Keratinocyte (primary cell): Measurements from ENCODE around the gene MRO. TPM values are rescaled to one million over a fixed set of nuclear protein-coding genes. Genes with fewer than 3 reads are reported as not detected.

Experiments
- DNase-seq: peaks from one replicate; pipeline ENCODE4 v3.0.0-alpha.2; 2011; ENCODE audit warnings: low read depth, missing footprints, low spot score
- FAIRE-seq: peaks from 2 replicates; lab custom pipeline; 2011; peaks lifted over from hg19 to GRCh38; lab: Jason Lieb, UNC
- H2AFZ ChIP-seq: 2 replicates; pipeline ENCODE4 v1.6.0; 2012; ENCODE audit warnings: low read length, control low read depth, inconsistent platforms; ENCODE audit not compliant: control insufficient read depth
- H3K27ac ChIP-seq: 2 replicates; pipeline ENCODE4 v1.5.1; 2011; ENCODE audit warnings: low read length; ENCODE audit not compliant: control insufficient read depth, insufficient read depth
- H3K27me3 ChIP-seq: 3 replicates; pipeline ENCODE4 v1.6.0; 2011; ENCODE audit warnings: low read length; ENCODE audit not compliant: control insufficient read depth, insufficient read depth; ENCODE audit errors: extremely low read depth
- H3K36me3 ChIP-seq, 2 experiments: 2 replicates in 1 of 2; 3 replicates in 1 of 2; pipeline ENCODE4 v1.5.1; 2011; ENCODE audit warnings: low read length in 2 of 2, mild to moderate bottlenecking in 1 of 2; ENCODE audit not compliant: control insufficient read depth in 2 of 2, insufficient read depth in 2 of 2; ENCODE audit errors: extremely low read depth in 1 of 2
- H3K4me1 ChIP-seq: 3 replicates; pipeline ENCODE4 v1.5.1; 2011; ENCODE audit warnings: low read length; ENCODE audit not compliant: control insufficient read depth, insufficient read depth; ENCODE audit errors: extremely low read depth
- H3K4me2 ChIP-seq: 3 replicates; pipeline ENCODE4 v1.6.0; 2011; ENCODE audit warnings: low read depth, low read length; ENCODE audit not compliant: control insufficient read depth, insufficient read depth; ENCODE audit errors: extremely low read depth
- H3K4me3 ChIP-seq, 3 experiments: fragments of 200-600 bp in 1 of 3; sonication (generic) in 1 of 3; 2 replicates in 2 of 3; 3 replicates in 1 of 3; pipeline ENCODE4 v1.5.1; 2011 to 2016; ENCODE audit warnings: low read length in 3 of 3, mild to moderate bottlenecking in 3 of 3, control low read depth in 2 of 3, inconsistent platforms in 1 of 3, low read depth in 1 of 3, mixed read lengths in 1 of 3, mixed run types in 1 of 3, moderate library complexity in 1 of 3; ENCODE audit not compliant: control insufficient read depth in 2 of 3, insufficient read depth in 2 of 3; ENCODE audit errors: extremely low read depth in 1 of 3
- H3K79me2 ChIP-seq: 2 replicates; pipeline ENCODE4 v1.6.0; 2012; ENCODE audit warnings: low read length; ENCODE audit not compliant: control insufficient read depth, insufficient read depth
- H3K9ac ChIP-seq: 3 replicates; pipeline ENCODE4 v1.6.0; 2011; ENCODE audit warnings: low read length; ENCODE audit not compliant: control insufficient read depth, insufficient read depth; ENCODE audit errors: extremely low read depth
- H3K9me1 ChIP-seq: 3 replicates; pipeline ENCODE4 v1.6.0; 2011; ENCODE audit warnings: low read length; ENCODE audit not compliant: control insufficient read depth, insufficient read depth; ENCODE audit errors: extremely low read depth
- H3K9me3 ChIP-seq: 2 replicates; pipeline ENCODE4 v1.5.1; 2012; ENCODE audit warnings: low read depth, low read length; ENCODE audit not compliant: control insufficient read depth
- H4K20me1 ChIP-seq: 3 replicates; pipeline ENCODE4 v1.6.0; 2011; ENCODE audit warnings: low read length; ENCODE audit not compliant: control insufficient read depth, insufficient read depth; ENCODE audit errors: extremely low read depth
- CTCF ChIP-seq, 3 experiments: IDR thresholded peaks in 1 of 3; conservative IDR thresholded peaks in 1 of 3; optimal IDR thresholded peaks in 1 of 3; 2 replicates in 2 of 3; 3 replicates in 1 of 3; pipeline versions ENCODE3 to v1.5.1; 2011; ENCODE audit warnings: low read length in 3 of 3, mild to moderate bottlenecking in 3 of 3, moderate library complexity in 2 of 3, control low read depth in 1 of 3, inconsistent platforms in 1 of 3; ENCODE audit not compliant: insufficient read depth in 2 of 3; ENCODE audit errors: extremely low read depth in 1 of 3
- EZH2 ChIP-seq: IDR thresholded peaks from one replicate; pipeline ENCODE4 v1.6.1; 2012; ENCODE audit warnings: inconsistent platforms, mild to moderate bottlenecking, low read length, moderate library complexity
- dilution Hi-C: fragments of 300-500 bp; cut with MboI; formaldehyde crosslinking; loops from one replicate; pipeline ENCODE4 v1.7.0; 2020; ENCODE audit warnings: low sequenced_read_pairs; ENCODE audit not compliant: extremely low pct_ligation_motif_present
- polyA plus RNA-seq, 5 experiments: library from polyadenylated mRNA; depleted of rRNA in 3 of 5; stranded (reverse) in 3 of 5; stranded (forward) in 1 of 5; unstranded in 1 of 5; fragments of >200 nt; gene quantifications; 1 replicate in 1 of 5; 2 replicates in 3 of 5; 3 replicates in 1 of 5; pipeline versions ENCODE4 v1.2.1 to v1.2.3, GENCODE V29; 2011 to 2012; ENCODE audit warnings: missing spikeins in 2 of 5, low read depth in 1 of 5, low replicate concordance in 1 of 5

The MRO gene
- polyA plus RNA-seq, 1 donor (not counting 4 experiments of a cell fraction or from before 2014, with no cell fraction given): not detected

- H2AFZ ChIP-seq: no peak overlapping the region
- no peak overlapping the region for H3K4me2 ChIP-seq
- no peaks in the 10 kb centered on the region for H3K4me1 ChIP-seq
- no peak overlapping the region for H3K9ac ChIP-seq
- no peaks in the 10 kb centered on the region for H3K79me2 ChIP-seq
- H3K27me3 ChIP-seq: no peaks in the 10 kb centered on the region
- H3K4me3 ChIP-seq: no peak overlapping the region
- no peaks in the 10 kb centered on the region for H3K36me3 ChIP-seq
- no peak for TF ChIP-seq CTCF (optimal IDR thresholded peaks at IDR 0.05 in 1 of 3, IDR thresholded peaks at IDR 0.05 in 1 of 3, conservative IDR thresholded peaks at IDR 0.05 in 1 of 3; ENCODE audit: extremely low read depth in 1 of 3, insufficient read depth in 2 of 3, low read length in 3 of 3)
- TF ChIP-seq EZH2: no peak
- no peak overlapping the region for H3K27ac ChIP-seq
- dilution Hi-C loops: no loop called here
- DNase-seq: no peak
- no peaks in the 10 kb centered on the region for H3K9me3 ChIP-seq
- no peak for FAIRE-seq
- H4K20me1 ChIP-seq: no peaks in the 10 kb centered on the region
- H3K9me1 ChIP-seq: no peaks in the 10 kb centered on the region
Measured at GRCh38 chr18:50862401-50862800, 42.6 kb upstream of the MRO start.

- Histone ChIP-seq H3K27ac (no peak overlapping the region), H3K79me2 (no peaks in the 10 kb centered on the region), H3K9me1 (no peaks in the 10 kb centered on the region), H4K20me1 (no peaks in the 10 kb centered on the region), H3K4me3 (no peak overlapping the region), H3K36me3 (no peaks in the 10 kb centered on the region), H3K4me1 (no peaks in the 10 kb centered on the region), H3K9me3 (no peaks in the 10 kb centered on the region), H3K27me3 (no peaks in the 10 kb centered on the region), H3K4me2 (no peak overlapping the region), H3K9ac (no peak overlapping the region), H2AFZ (no peak overlapping the region)
- DNase-seq: no peak
- FAIRE-seq: no peak
- dilution Hi-C loops: no loop called here
- no peak for TF ChIP-seq EZH2
- no peak for TF ChIP-seq CTCF (optimal IDR thresholded peaks at IDR 0.05 in 1 of 3, IDR thresholded peaks at IDR 0.05 in 1 of 3, conservative IDR thresholded peaks at IDR 0.05 in 1 of 3; ENCODE audit: extremely low read depth in 1 of 3, insufficient read depth in 2 of 3, low read length in 3 of 3)
Measured at GRCh38 chr18:50861617-50862016, 41.8 kb upstream of the MRO start.
